K562 (cell line): Measurements from ENCODE around the gene AIFM3. TPM values are rescaled to one million over a fixed set of nuclear protein-coding genes. Genes with fewer than 3 reads are reported as not detected.
A peak's percentile ranks its signal among the peaks of the same experiment; 100 is the strongest.

Experiments
- CBX8 ChIP-seq: fragments of 200-600 bp; sonication (generic); IDR thresholded peaks from 2 replicates; pipeline ENCODE4 v1.6.1; 2012; ENCODE audit warnings: borderline replicate concordance, mixed run types, low read depth, mild to moderate bottlenecking, moderate library complexity, mixed read lengths, low read length, control low read depth, inconsistent platforms; ENCODE audit not compliant: poor library complexity, severe bottlenecking; ENCODE audit errors: extremely low read depth
- NFIX ChIP-seq: fragments of 250-450 bp; sonication (Bioruptor Pico); IDR thresholded peaks from 2 replicates; pipeline ENCODE4 v1.4.0; 2020; ENCODE audit warnings: low read depth, mild to moderate bottlenecking, moderate library complexity
- SOX6 ChIP-seq: fragments of 450-650 bp; IDR thresholded peaks from 2 replicates; pipeline ENCODE4 v1.6.1; 2014; ENCODE audit warnings: mild to moderate bottlenecking
- ZNF134 ChIP-seq: fragments of 250-450 bp; sonication (Bioruptor Pico); conservative IDR thresholded peaks from 2 replicates; pipeline ENCODE4 v1.4.0; 2020
- ZNF583 ChIP-seq: fragments of 250-450 bp; sonication (Bioruptor Pico); IDR thresholded peaks from 2 replicates; pipeline ENCODE4 v1.4.0; 2020
- ZNF668 ChIP-seq: fragments of 250-450 bp; sonication (Bioruptor Pico); IDR thresholded peaks from 2 replicates; pipeline ENCODE4 v1.8.0; 2022; ENCODE audit warnings: mild to moderate bottlenecking, inconsistent platforms
- polyA plus RNA-seq, 8 experiments: library from polyadenylated mRNA; depleted of rRNA in 4 of 8; stranded (reverse) in 5 of 8; unstranded in 3 of 8; fragments of >200 nt; fragmentation: Nextera tagmentation in 2 of 8; fragmentation: Illumina TruSeq in 1 of 8; extraction: Ambion mirVana in 2 of 8; extraction: Trizol in 1 of 8; gene quantifications; 2 replicates each; pipeline versions ENCODE4 v1.2.1 to v1.2.3, GENCODE V29; 2011 to 2014; ENCODE audit warnings: inconsistent platforms in 1 of 8, missing spikeins in 1 of 8
- total RNA-seq, 7 experiments: library from RNA; depleted of rRNA in 6 of 7; stranded (reverse); fragments of >200 nt in 6 of 7; fragmentation: Illumina TruSeq in 2 of 7; extraction: Trizol in 2 of 7; gene quantifications; 2 replicates each; pipeline versions ENCODE4 v1.2.1 to v1.2.3, GENCODE V29; 2011 to 2021; ENCODE audit warnings: low replicate concordance in 1 of 7
- TF ChIP-seq, protein P1 (sequence below): fragments of 150-350 bp; conservative IDR thresholded peaks from 2 replicates; pipeline ENCODE4 v1.6.1; 2014; ENCODE audit warnings: low read length
- TF ChIP-seq, protein P2 (sequence below): IDR thresholded peaks from 2 replicates; pipeline ENCODE4 v1.6.1; 2014; ENCODE audit warnings: antibody characterized with exemption
- TF ChIP-seq, protein P3 (sequence below): fragments of 250-450 bp; sonication (Bioruptor Pico); IDR thresholded peaks from 2 replicates; pipeline ENCODE4 v1.4.0; 2020; ENCODE audit warnings: mild to moderate bottlenecking, moderate library complexity
- TF ChIP-seq, protein P4 (sequence below): fragments of 150-350 bp; IDR thresholded peaks from 2 replicates; pipeline ENCODE4 v1.6.1; 2014; ENCODE audit warnings: low read depth, mild to moderate bottlenecking, low read length, borderline replicate concordance
- TF ChIP-seq, protein P5 (sequence below): conservative IDR thresholded peaks from 2 replicates; pipeline ENCODE4 v1.6.1; 2011; ENCODE audit warnings: low read depth, mild to moderate bottlenecking, low read length; ENCODE audit not compliant: control insufficient read depth

The AIFM3 gene
- total and polyA plus RNA-seq, 9 of the 15 experiments (the other 6 are each of a cell fraction or from before 2014, with no cell fraction given): 0.03 to 0.20 (median 0.07) TPM; not detected in 1

DNA sequence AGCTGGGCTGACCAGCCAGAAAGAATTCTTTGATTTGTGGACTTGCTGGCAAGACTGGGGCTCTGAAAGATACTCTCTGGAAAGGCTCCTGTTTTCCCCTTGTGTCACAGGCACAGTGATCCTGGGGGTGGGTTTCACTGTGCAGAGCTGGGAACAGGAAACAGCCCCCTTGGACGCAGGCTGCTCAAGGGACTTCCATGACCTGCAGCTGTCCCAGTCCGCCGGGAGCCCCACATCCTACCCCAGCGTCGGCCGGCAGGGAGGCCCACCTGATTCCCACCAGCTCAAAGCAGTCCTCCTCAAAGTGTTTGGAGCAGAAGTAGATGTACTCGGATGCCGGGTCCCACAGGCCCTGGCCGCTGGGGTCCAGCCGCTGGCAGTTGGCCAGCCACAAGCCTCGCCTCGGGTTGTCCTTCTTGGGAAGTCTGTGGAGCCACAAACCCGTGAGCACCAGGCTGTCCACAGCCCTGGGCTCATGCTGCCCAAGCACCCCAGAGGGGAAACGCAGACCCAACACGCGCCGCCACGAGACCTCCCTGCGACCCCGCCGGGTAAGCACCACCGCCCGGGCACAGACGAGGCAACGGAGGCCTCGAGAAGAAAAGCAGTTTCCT is 34.0 kb downstream of the AIFM3 start (continued):
- TF ChIP-seq, protein P1, sequence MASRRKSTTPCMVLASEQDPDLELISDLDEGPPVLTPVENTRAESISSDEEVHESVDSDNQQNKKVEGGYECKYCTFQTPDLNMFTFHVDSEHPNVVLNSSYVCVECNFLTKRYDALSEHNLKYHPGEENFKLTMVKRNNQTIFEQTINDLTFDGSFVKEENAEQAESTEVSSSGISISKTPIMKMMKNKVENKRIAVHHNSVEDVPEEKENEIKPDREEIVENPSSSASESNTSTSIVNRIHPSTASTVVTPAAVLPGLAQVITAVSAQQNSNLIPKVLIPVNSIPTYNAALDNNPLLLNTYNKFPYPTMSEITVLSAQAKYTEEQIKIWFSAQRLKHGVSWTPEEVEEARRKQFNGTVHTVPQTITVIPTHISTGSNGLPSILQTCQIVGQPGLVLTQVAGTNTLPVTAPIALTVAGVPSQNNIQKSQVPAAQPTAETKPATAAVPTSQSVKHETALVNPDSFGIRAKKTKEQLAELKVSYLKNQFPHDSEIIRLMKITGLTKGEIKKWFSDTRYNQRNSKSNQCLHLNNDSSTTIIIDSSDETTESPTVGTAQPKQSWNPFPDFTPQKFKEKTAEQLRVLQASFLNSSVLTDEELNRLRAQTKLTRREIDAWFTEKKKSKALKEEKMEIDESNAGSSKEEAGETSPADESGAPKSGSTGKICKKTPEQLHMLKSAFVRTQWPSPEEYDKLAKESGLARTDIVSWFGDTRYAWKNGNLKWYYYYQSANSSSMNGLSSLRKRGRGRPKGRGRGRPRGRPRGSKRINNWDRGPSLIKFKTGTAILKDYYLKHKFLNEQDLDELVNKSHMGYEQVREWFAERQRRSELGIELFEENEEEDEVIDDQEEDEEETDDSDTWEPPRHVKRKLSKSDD: peak; percentile 17; the same call in 1 of the 2 replicates
- TF ChIP-seq CBX8 (no peak), ZNF668 (CRISPR knock-in tag) (no peak; the same call in 1 of the 2 replicates), NFIX (CRISPR knock-in tag) (0 out of 2 replicates have a peak, but pooled peaks have one; percentile 1), SOX6 (no peak), ZNF583 (CRISPR knock-in tag) (0 out of 2 replicates have a peak, but pooled peaks have one; percentile 47), ZNF134 (CRISPR knock-in tag) (0 out of 2 replicates have a peak, but pooled peaks have one; percentile 30)
- TF ChIP-seq, protein P2, sequence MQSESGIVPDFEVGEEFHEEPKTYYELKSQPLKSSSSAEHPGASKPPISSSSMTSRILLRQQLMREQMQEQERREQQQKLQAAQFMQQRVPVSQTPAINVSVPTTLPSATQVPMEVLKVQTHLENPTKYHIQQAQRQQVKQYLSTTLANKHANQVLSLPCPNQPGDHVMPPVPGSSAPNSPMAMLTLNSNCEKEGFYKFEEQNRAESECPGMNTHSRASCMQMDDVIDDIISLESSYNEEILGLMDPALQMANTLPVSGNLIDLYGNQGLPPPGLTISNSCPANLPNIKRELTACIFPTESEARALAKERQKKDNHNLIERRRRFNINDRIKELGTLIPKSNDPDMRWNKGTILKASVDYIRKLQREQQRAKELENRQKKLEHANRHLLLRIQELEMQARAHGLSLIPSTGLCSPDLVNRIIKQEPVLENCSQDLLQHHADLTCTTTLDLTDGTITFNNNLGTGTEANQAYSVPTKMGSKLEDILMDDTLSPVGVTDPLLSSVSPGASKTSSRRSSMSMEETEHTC: no peak
- TF ChIP-seq, protein P3, sequence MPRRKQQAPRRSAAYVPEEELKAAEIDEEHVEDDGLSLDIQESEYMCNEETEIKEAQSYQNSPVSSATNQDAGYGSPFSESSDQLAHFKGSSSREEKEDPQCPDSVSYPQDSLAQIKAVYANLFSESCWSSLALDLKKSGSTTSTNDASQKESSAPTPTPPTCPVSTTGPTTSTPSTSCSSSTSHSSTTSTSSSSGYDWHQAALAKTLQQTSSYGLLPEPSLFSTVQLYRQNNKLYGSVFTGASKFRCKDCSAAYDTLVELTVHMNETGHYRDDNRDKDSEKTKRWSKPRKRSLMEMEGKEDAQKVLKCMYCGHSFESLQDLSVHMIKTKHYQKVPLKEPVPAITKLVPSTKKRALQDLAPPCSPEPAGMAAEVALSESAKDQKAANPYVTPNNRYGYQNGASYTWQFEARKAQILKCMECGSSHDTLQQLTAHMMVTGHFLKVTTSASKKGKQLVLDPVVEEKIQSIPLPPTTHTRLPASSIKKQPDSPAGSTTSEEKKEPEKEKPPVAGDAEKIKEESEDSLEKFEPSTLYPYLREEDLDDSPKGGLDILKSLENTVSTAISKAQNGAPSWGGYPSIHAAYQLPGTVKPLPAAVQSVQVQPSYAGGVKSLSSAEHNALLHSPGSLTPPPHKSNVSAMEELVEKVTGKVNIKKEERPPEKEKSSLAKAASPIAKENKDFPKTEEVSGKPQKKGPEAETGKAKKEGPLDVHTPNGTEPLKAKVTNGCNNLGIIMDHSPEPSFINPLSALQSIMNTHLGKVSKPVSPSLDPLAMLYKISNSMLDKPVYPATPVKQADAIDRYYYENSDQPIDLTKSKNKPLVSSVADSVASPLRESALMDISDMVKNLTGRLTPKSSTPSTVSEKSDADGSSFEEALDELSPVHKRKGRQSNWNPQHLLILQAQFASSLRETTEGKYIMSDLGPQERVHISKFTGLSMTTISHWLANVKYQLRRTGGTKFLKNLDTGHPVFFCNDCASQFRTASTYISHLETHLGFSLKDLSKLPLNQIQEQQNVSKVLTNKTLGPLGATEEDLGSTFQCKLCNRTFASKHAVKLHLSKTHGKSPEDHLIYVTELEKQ: peak; percentile 80
- TF ChIP-seq, protein P4, sequence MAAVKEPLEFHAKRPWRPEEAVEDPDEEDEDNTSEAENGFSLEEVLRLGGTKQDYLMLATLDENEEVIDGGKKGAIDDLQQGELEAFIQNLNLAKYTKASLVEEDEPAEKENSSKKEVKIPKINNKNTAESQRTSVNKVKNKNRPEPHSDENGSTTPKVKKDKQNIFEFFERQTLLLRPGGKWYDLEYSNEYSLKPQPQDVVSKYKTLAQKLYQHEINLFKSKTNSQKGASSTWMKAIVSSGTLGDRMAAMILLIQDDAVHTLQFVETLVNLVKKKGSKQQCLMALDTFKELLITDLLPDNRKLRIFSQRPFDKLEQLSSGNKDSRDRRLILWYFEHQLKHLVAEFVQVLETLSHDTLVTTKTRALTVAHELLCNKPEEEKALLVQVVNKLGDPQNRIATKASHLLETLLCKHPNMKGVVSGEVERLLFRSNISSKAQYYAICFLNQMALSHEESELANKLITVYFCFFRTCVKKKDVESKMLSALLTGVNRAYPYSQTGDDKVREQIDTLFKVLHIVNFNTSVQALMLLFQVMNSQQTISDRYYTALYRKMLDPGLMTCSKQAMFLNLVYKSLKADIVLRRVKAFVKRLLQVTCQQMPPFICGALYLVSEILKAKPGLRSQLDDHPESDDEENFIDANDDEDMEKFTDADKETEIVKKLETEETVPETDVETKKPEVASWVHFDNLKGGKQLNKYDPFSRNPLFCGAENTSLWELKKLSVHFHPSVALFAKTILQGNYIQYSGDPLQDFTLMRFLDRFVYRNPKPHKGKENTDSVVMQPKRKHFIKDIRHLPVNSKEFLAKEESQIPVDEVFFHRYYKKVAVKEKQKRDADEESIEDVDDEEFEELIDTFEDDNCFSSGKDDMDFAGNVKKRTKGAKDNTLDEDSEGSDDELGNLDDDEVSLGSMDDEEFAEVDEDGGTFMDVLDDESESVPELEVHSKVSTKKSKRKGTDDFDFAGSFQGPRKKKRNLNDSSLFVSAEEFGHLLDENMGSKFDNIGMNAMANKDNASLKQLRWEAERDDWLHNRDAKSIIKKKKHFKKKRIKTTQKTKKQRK: peak; percentile 31; the same call in 1 of the 2 replicates
- TF ChIP-seq, protein P5, sequence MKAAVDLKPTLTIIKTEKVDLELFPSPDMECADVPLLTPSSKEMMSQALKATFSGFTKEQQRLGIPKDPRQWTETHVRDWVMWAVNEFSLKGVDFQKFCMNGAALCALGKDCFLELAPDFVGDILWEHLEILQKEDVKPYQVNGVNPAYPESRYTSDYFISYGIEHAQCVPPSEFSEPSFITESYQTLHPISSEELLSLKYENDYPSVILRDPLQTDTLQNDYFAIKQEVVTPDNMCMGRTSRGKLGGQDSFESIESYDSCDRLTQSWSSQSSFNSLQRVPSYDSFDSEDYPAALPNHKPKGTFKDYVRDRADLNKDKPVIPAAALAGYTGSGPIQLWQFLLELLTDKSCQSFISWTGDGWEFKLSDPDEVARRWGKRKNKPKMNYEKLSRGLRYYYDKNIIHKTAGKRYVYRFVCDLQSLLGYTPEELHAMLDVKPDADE: no peak
